Activated naive CD4-positive, alpha-beta T cell treated with anti-CD3 and anti-CD28 coated beads, Interleukin-2, amount 10 ng/mL, durations not matched to agents 7 days and 5 days (primary cell): ENCODE results near the gene DLEC1.
"Not testable (repeated sequence)": the region's sequence is repeated elsewhere in the genome, so short reads cannot be mapped to it uniquely, and the experiment has no call there.

Source experiments
- CTCF ChIA-PET: fragments of 350-600 bp; sonication (Branson Sonifier 250); formaldehyde crosslinking; loops from one replicate; lab custom pipeline; 2021; ENCODE audit warnings: antibody characterized with exemption; lab: Charles Lee
- DNase-seq: peaks from one replicate; pipeline ENCODE4 v3.0.0-alpha.2; 2020
- H3K27ac Mint-ChIP-seq: one replicate; pipeline ENCODE4 v1.8.0; 2021; ENCODE audit warnings: mild to moderate bottlenecking, moderate library complexity, mixed read lengths
- H3K27me3 Mint-ChIP-seq: one replicate; pipeline ENCODE4 v1.8.0; 2021; ENCODE audit warnings: mild to moderate bottlenecking, mixed read lengths
- H3K36me3 Mint-ChIP-seq: one replicate; pipeline ENCODE4 v1.8.0; 2021; ENCODE audit warnings: mixed read lengths
- H3K4me1 Mint-ChIP-seq: one replicate; pipeline ENCODE4 v1.8.0; 2021; ENCODE audit warnings: mixed read lengths
- H3K4me3 Mint-ChIP-seq: one replicate; pipeline ENCODE4 v1.8.0; 2021; ENCODE audit warnings: mild to moderate bottlenecking, moderate library complexity, mixed read lengths
- H3K9me3 Mint-ChIP-seq: one replicate; pipeline ENCODE4 v1.8.0; 2021; ENCODE audit warnings: mixed read lengths

DLEC1 gene

DNA sequence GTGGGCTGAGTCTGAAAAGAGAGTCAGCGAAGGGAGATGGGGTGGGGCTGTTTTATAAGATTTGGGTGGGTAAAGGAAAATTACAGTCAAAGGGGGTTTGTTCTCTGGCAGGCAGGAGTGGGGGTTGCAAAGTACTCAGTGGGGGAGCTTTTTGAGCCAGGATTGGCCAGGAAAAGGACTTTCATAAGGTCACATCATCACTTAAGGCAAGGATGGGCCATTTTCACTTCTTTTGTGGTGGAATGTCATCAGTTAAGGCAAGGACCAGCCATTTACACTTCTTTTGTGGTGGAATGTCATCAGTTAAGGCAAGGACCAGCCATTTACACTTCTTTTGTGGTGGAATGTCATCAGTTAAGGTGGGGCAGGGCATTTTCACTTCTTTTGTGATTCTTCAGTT lies 44.2 kb downstream of the DLEC1 start:
- H3K27ac Mint-ChIP-seq, H3K27me3 Mint-ChIP-seq, H3K36me3 Mint-ChIP-seq, CTCF ChIA-PET, H3K4me3 Mint-ChIP-seq, DNase-seq, H3K4me1 Mint-ChIP-seq: not testable (repeated sequence)
- peaks cover 16% of the 10 kb centered on the region for H3K9me3 Mint-ChIP-seq

DNA sequence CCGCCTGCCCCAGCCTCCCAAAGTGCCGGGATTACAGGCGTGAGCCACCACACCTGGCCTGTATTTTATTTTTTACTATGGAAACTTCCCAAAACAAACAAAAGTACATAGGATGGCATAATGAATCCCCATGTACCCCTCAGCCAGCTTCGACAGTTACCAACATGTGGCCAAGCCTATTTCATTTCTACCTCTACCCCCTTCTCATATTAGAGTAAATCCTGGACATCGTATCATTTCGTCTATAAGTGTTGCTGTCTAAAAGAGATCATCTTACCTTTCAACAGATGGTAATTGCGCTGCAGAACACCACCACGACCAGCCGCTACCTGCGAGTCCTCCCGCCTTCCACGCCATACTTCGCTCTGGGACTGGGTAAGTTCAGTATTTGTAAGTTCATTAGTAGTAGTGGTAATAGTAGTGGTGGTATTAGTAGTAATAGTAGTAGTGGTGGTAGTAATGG lies 44.9 kb downstream of the DLEC1 start:
- Mint-ChIP-seq H3K27ac (peak overlapping the region; percentile 43), H3K9me3 (peaks cover 16% of the 10 kb centered on the region), H3K4me3 (no peak overlapping the region), H3K36me3 (peaks cover 3% of the 10 kb centered on the region), H3K27me3 (peaks cover 5% of the 10 kb centered on the region), H3K4me1 (no peaks in the 10 kb centered on the region)
- CTCF ChIA-PET = no interaction called here
- DNase-seq = peak; percentile 39

DNA sequence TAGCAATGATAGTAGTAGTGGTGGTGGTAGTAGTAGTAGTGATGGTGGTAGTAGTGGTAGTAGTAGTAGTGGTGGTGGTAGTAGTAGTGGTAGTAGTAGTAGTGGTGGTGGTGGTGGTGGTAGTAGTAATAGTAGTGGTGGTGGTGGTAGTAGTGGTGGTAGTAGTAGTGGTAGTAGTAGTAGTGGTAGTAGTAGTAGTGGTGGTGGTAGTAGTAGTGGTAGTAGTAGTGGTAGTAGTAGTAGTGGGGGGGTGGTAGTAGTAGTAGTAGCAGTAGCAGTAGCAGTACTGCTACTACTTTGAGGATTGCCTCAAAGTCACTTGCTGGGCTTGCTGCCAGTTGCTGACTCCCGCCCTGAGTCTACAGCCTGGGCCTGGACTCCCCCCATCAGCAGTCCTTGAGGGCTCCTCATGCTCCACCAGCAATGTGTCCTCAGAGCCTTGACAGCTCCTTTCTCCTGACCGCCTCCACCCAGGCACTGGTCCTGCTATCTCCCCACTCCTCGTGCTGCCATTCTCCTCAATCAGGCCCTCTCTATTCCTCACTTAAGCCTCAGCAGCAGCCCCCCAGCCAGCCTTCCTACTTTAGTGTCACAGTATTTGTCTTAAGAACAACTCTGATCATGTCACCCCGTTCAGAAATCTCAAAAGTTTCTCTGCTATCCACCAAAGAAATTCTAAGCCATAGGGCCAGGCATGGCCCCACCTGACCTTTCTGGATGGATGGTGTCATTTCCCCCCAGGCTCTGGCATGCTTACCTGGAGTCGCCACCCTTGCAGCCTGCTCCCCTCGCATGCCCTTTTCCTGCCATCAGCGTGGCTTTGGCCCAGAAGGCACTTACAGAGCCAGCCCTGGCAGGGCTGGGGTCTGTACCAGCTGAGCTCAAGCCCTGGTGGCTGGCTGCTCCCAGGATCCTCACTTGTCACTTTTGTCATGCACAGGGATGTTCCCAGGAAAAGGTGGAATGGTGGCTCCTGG lies 45.6 kb downstream of the DLEC1 start:
- DNase-seq = peak; percentile 51
- CTCF ChIA-PET = no interaction called here
- no peaks in the 10 kb centered on the region for H3K4me1 Mint-ChIP-seq
- H3K36me3 Mint-ChIP-seq = peaks cover 3% of the 10 kb centered on the region
- H3K4me3 Mint-ChIP-seq = peak overlapping the region; percentile 9
- H3K27ac Mint-ChIP-seq = peak overlapping the region; percentile 69
- peaks cover 5% of the 10 kb centered on the region for H3K27me3 Mint-ChIP-seq
- peaks cover 16% of the 10 kb centered on the region for H3K9me3 Mint-ChIP-seq

DNA sequence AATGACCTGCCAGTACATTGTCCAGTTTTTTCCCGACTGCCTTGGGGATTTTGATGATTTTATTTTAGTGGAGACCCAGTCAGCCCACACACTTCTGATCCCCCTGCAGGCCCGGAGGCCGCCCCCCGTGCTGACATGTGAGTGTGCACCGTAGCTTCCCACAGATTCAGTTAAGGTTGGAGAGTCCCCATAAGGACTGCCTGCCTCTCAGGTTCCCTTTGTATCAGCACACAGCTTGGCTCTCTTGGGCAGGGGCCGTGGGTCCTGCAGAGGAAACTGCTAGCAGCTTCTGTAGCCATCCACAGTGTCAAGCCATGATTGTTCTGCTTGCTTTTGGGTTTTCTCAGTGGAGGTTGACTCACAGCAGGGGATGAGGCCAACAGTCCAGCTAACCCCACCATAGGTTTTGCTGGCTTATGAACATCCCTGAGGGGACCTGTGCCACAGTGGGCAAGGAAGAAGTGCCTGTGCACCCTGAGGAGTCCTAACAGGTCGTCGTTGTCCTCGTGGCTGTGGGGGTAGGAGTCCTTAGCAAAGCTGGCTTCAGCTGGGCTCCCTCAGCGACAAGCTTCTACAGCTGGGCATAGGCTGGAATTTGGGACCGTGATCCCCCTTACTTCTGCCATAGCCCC lies 46.4 kb downstream of the DLEC1 start:
- Mint-ChIP-seq H3K9me3 (peaks cover 16% of the 10 kb centered on the region), H3K4me3 (no peak overlapping the region), H3K36me3 (peaks cover 3% of the 10 kb centered on the region), H3K4me1 (no peaks in the 10 kb centered on the region), H3K27me3 (peaks cover 5% of the 10 kb centered on the region), H3K27ac (peak overlapping the region; percentile 38)
- CTCF ChIA-PET = no interaction called here
- no peak for DNase-seq

DNA sequence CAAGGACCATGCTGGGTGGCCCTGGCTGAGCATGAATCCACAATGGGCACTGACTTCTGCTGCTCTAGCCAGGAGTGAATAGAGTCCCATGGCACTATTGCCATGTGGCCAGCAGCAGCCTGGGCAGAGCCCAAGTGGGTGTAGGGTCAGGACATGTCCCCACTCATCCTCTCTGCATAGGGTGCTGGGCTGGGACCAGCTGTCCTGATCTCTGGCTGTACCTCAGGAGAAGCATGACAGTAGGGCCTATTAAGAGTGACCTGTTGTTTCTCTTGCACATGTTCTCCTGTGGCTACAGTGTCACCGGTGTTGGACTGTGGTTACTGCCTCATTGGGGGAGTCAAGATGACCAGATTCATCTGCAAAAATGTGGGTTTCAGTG lies 46.9 kb downstream of the DLEC1 start:
- Mint-ChIP-seq H3K9me3 (peaks cover 14% of the 10 kb centered on the region), H3K27ac (no peak overlapping the region), H3K4me3 (no peak overlapping the region), H3K4me1 (no peaks in the 10 kb centered on the region), H3K36me3 (peaks cover 3% of the 10 kb centered on the region), H3K27me3 (peaks cover 5% of the 10 kb centered on the region)
- CTCF ChIA-PET = no interaction called here
- no peak for DNase-seq

DNA sequence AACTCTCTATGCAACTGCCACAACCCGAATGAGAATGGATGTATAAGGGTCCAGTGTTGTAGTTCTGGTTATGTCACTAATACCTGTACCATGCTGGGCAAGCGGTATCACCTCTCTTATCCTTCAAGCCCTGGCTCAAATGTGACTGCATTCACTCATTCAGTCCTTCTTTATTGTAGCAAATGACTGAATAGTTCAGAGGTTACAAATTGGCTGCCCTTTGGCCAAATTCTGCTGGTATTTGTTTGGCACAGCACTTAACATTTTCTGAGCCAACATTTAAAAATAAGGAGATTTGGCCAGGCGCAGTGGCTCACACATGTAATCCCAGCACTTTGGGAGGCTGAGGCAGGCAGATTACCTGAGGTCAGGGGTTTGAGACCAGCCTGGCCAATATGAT lies 47.5 kb downstream of the DLEC1 start:
- Mint-ChIP-seq H3K27ac (no peak overlapping the region), H3K4me1 (no peaks in the 10 kb centered on the region), H3K27me3 (peaks cover 5% of the 10 kb centered on the region), H3K4me3 (no peak overlapping the region), H3K36me3 (peaks cover 3% of the 10 kb centered on the region), H3K9me3 (peaks cover 14% of the 10 kb centered on the region)
- CTCF ChIA-PET = no interaction called here
- DNase-seq = no peak

DNA sequence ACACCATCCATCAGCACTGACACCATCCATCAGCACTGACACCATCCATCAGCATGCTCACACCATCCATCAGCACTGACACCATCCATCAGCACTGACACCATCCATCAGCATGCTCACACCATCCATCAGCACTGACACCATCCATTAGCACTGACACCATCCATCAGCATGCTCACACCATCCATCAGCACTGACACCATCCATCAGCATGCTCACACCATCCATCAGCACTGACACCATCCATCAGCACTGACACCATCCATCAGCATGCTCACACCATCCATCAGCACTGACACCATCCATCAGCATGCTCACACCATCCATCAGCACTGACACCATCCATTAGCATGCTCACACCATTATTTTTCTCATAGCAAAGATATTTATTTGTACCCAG lies 48.3 kb downstream of the DLEC1 start:
- H3K4me3 Mint-ChIP-seq, H3K4me1 Mint-ChIP-seq, H3K36me3 Mint-ChIP-seq, DNase-seq, H3K27me3 Mint-ChIP-seq, H3K27ac Mint-ChIP-seq, CTCF ChIA-PET: not testable (repeated sequence)
- H3K9me3 Mint-ChIP-seq = peaks cover 14% of the 10 kb centered on the region

DNA sequence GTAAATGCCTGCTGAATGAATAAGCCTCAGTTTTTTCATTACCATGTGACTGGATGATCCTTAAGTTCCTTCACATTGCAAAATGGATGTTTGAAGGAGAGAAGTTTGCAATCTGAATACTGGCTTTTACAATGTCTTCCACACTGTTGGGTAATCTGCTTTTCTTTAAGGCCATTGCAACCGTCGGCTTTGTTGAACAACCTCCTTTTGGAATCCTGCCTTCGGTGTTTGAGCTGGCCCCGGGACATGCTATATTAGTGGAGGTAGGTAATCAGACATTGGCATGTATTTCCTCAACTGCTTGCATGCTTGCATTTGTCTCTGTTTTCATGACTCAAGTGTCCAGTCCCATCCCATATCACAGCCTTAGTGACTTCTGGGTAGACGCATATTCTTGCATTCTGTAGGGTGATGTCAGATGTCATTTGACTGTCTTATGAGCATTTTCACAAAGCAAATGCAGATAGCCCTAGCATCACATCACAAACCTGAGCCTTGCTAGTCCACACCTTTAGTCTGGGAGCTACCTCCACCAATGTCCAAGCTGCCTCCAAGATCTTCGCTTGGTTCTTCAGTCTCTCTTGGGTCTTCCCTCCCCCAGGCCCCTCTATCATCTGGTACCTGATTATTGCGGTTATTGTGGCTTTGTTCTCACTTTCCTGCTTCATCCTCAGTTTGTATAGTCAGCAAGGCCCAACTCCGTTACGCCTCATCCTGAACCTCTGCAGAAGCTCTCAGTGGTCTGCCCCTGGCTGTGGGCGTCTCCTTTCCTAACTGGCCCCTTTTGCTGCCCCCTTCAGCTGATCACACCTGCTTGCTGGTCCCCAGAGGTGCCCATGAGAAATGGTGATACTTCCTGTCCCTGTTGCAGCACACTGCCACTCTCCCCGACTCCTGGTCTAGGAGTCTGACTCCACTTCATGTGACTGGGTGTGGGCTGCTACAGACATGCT lies 49.4 kb downstream of the DLEC1 start:
- CTCF ChIA-PET = interaction anchor here (0.5 kb wide), 1 partner anchor 14 kb away, joined by 3 read pairs; no protein-coding TSS in a partner anchor
- H3K27me3 Mint-ChIP-seq = peaks cover 5% of the 10 kb centered on the region
- H3K9me3 Mint-ChIP-seq = peaks cover 7% of the 10 kb centered on the region
- H3K4me1 Mint-ChIP-seq = no peaks in the 10 kb centered on the region
- H3K4me3 Mint-ChIP-seq = no peak overlapping the region
- no peak overlapping the region for H3K27ac Mint-ChIP-seq
- H3K36me3 Mint-ChIP-seq = peaks cover 3% of the 10 kb centered on the region
- DNase-seq = no peak

DNA sequence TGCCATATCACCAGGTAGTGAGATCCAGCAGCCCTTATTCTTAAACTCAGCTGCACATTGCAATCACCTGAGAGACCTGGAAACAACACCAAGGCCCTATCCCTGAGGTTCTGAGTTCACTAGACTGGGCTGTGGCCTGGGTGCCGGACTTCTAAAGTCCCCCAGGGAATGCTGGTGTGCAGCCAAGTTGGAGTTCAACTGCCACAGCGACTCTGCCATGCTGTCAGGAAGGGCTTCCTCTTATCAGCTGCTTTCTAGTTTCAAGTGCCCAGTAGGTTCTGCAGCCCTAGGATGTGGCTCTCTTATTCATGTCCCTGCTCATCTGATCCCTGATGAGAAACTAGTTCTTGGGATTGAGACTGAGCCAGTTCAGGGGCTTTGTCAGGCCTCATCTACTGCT lies 50.2 kb downstream of the DLEC1 start:
- CTCF ChIA-PET = interaction anchor here (0.5 kb wide), 1 partner anchor 13 kb away, joined by 3 read pairs; no protein-coding TSS in a partner anchor
- H3K27ac Mint-ChIP-seq = no peak overlapping the region
- H3K36me3 Mint-ChIP-seq = peaks cover 2% of the 10 kb centered on the region
- H3K4me1 Mint-ChIP-seq = no peaks in the 10 kb centered on the region
- DNase-seq = no peak
- H3K9me3 Mint-ChIP-seq = peaks cover 3% of the 10 kb centered on the region
- no peak overlapping the region for H3K4me3 Mint-ChIP-seq
- H3K27me3 Mint-ChIP-seq = peaks cover 7% of the 10 kb centered on the region

DNA sequence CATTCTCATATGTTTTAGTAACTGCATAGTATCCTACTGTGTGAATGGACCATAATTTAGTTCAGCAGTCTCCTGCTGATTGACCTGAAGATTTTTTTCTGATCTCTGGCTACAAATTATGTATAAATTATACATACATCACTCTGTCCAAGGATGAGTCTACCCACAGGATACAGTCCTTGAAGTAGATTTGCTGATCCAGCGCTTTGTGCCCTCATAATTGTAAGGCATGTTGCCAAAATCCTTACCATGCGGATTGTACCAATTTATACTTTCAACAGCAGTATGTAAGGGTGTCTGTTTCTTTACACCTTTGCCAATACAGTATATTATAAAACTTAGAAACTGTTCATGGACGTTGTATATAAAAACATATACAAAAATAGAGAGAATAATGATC lies 51.4 kb downstream of the DLEC1 start:
- H3K27ac Mint-ChIP-seq = no peak overlapping the region
- no peaks in the 10 kb centered on the region for H3K4me1 Mint-ChIP-seq
- peaks cover 4% of the 10 kb centered on the region for H3K27me3 Mint-ChIP-seq
- H3K36me3 Mint-ChIP-seq = no peaks in the 10 kb centered on the region
- H3K4me3 Mint-ChIP-seq = no peak overlapping the region
- DNase-seq = no peak
- H3K9me3 Mint-ChIP-seq = no peaks in the 10 kb centered on the region
- CTCF ChIA-PET = no interaction called here

DNA sequence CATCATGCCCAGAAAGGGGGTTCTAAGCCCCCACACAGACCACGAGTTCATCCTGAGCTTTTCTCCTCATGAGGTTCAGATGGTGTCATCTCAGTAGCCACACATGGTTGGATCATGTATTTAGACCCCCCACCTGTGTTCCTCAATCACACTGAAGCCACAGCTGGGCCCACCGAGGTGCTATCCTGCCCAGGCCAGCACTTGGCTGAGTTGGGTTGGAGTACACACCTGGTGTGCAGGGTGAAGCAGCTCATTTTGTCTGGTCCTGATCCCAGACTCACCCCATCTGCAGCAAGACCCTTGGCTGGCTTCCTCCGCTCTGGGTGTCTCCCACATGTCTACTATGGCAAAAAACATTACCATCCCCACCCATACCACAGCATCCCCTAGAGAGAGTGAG lies 56.0 kb downstream of the DLEC1 start:
- H3K36me3 Mint-ChIP-seq = no peaks in the 10 kb centered on the region
- CTCF ChIA-PET = interaction anchor here (0.5 to 1.2 kb wide), 3 partner anchors 24 to 420 kb away, joined by 3 read pairs; no protein-coding TSS in a partner anchor
- no peaks in the 10 kb centered on the region for H3K4me1 Mint-ChIP-seq
- peaks cover 17% of the 10 kb centered on the region for H3K27me3 Mint-ChIP-seq
- DNase-seq = no peak
- H3K9me3 Mint-ChIP-seq = no peaks in the 10 kb centered on the region
- H3K4me3 Mint-ChIP-seq = no peak overlapping the region
- H3K27ac Mint-ChIP-seq = no peak overlapping the region

DNA sequence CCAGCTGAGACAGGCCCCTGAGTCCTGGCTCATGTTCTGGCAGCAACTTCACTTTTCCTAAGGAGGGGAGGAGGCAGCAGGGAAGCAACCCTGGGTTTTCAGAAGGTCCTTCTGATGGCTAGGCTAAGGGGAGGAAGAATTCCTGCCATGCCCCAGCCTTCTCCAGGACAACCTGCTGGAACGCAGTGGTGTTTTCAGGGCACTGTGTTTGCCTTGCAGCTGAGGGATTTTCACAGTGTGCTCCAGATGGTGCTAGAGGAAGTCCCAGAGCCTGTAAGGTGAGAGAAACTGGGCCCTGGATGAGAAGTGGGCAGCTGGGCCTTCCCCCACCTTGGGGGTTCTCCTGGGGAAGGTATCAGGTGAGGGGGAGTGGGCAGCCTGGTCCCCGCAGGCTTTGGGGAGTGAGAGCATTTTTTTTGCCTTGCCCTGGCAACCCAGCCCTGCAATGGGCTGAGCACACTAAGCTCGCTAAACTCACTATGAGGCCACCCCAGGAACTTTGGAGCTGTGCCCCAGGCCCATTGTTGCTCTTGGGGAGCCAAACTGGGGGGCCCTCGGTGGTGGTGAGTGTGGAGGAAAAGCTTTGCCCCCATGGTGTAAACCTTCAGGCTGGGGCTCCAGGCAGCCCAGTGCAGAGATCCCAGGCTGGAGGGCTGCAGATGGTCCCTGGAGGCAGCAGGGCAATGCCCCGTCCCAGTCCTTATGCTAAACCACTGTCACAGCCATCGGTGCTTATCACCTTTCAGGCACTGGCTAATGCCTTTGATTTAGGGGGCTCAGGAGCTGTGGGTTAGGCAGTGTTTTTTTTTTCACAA lies 56.9 kb downstream of the DLEC1 start:
- no peak for DNase-seq
- Mint-ChIP-seq H3K9me3 (no peaks in the 10 kb centered on the region), H3K4me3 (no peak overlapping the region), H3K27me3 (peaks cover 17% of the 10 kb centered on the region), H3K4me1 (no peaks in the 10 kb centered on the region), H3K36me3 (no peaks in the 10 kb centered on the region), H3K27ac (no peak overlapping the region)
- CTCF ChIA-PET = no interaction called here
